H54 (cell line): ENCODE measurements around the gene GGT1.
"Not testable (repeated sequence)": the region's sequence is repeated elsewhere in the genome, so short reads cannot be mapped to it uniquely, and the experiment has no call there.

Experiments
- DNase-seq: peaks from one replicate; pipeline ENCODE4 v3.0.0; 2011; ENCODE audit warnings: low spot score, mixed read lengths; ENCODE audit not compliant: insufficient read length
- FAIRE-seq: peaks from 3 replicates; lab custom pipeline; 2011; peaks lifted over from hg19 to GRCh38; lab: Jason Lieb, UNC
- POLR2A ChIP-seq: IDR thresholded peaks from 2 replicates; pipeline ENCODE4 v1.6.1; 2011; ENCODE audit warnings: low read depth, mild to moderate bottlenecking, low read length

Gene GGT1

DNA sequence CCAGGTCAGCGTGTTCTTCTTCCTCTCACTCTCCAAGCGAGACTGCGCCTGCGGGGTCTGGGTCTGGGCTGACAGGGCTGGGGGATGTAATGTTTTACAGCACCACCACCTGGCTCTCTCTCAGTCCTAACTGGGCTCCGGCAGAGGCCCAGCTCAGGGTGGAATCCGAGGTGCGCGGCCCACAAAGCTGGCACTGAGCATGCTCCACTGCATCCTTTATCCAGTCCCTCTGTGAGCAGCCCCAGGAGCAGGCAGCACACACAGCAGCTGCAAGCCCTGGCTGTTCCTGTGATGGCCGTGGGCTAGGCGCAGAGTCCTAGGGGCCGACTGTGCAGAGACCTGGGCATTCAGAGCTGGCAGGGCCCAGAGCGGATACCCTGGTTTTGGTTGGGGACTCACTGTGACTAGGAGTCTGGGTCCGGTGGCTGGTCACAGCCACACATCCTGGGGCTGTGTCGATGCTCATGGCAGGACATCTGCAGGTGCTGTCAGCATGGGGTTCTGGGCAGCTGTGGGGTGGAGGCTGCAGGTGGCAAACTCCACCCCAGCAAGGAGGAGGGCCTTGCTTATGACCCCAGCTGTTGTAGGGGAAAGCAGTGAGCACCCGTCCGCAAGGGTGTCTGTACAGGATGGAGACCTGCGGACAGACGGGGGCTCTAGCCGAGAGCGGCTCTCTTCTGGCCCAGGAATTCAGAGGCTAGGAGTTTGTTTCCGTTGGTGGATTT, 14.1 kb upstream of the GGT1 start:
- TF ChIP-seq POLR2A = no peak
- DNase-seq (no peak), FAIRE-seq (no peak)

DNA sequence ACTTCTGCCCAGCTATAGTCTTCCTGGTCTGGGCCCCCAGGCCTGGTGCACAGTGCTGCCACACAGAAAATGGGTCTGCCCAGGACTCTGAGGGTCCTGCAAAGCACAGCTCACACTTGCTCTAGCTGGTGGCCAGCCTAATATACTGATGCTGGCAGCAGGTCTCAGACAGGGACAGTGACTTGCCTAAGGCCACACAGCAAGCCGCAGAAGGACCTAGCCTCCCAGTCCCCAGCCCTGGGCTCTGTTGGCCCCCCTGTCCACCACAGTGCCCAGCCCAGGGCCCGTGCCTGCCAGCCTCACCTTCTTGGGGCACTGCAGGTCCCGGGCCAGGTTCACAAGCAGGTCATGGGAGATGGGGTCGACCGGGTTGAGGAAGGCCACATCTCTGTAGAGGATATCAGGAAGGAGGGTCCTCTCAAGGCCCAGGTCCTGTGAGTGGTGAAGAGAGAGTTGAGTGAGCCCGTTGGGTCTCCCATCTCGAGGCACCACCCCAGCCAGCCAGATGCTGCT, 13.4 kb upstream of the GGT1 start:
- TF ChIP-seq POLR2A = no peak
- FAIRE-seq (no peak), DNase-seq (no peak)

DNA sequence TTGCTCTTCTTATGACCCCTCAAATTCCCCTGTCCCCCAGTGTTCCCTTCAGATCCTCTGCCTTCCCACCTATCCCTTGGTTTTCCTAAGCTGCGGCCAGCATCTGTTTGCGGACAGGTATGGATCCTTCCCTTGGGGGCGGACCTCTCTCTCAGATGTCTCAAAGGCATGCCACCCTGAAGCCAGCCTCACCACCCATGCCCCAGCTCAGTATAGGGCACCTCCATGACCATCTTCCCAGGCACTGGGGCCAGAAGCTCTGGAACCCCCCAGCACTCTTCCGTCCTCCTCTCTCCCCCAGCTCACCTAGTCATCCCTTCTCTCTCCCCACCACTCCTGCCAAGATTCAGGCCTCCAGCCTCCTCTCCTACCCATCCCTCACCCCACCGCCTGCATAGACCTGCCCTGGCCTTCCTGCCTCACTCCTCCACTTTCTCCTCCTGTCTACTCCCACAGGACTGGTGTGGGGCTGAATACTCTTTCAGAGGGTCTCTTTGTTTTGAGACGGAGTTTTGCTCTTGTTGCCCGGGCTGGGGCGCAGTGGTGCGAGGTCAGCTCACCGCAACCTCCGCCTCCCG, 12.3 kb upstream of the GGT1 start:
- no peak for DNase-seq
- no peak for FAIRE-seq
- no peak for TF ChIP-seq POLR2A

DNA sequence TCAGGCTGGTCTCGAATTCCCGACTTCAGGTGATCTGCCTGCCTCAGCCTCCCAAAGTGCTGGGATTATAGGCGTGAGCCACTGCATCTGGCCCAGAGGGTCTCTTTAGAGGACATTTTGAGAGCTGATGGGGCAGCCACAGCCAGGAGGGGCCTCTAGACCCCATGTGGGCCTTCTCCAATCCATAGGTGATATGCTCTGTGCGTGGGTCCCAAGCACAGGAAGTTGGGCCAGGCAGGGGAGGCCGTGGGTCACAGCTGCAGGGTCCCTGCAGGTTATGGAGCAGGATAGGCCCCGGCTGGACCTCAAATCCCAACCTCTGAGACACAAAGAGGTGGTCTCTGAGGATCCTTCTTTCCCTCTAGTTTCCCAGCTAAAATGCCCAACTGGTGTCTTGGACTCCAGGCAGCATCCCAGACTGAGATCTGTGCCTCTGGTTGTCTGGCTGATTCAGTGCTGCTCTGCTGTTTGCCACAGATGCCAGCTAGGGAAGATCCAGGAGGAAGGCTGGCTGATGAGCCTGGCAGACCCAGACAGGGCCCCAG, 11.6 kb upstream of the GGT1 start:
- FAIRE-seq (no peak), DNase-seq (no peak)
- TF ChIP-seq POLR2A = no peak

DNA sequence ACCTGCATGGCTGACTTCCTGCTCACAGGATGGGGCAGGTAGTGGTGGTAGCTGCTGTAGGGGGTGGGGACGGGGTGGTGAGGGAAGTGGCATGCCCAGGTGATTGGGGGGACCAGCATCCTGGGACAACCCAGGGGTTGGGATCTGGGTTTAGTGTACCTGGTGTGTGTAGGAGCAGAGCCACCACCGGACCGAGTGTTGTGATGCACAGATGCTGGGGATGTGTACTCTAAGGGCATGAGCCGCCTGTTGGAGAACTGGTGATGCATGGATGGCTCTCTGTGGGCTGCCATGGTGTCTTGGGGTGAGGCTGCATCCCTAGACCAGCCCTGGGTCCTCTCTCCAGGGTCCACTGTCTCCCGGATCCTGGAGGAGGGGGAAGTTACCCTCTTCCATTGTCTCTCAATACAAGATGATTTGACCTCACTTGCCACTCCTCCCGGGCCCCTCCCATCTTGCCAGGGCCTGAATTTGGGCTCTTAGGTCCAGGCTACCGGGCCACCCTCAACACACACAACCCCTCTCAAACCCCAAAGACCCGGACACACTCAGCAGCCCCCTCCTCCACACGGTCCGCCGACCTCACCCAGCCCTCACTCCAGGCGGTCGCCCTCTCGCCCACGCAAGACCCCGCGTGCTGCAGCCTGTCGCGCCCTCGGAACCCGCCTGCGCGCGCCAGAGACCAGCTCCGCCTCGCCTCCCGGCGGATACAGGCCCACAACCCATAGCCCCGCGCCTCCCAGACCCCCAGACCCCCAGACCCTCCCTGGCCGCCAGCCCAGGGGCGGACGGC, 10.7 kb upstream of the GGT1 start:
- no peak for TF ChIP-seq POLR2A
- DNase-seq (no peak), FAIRE-seq (no peak)

DNA sequence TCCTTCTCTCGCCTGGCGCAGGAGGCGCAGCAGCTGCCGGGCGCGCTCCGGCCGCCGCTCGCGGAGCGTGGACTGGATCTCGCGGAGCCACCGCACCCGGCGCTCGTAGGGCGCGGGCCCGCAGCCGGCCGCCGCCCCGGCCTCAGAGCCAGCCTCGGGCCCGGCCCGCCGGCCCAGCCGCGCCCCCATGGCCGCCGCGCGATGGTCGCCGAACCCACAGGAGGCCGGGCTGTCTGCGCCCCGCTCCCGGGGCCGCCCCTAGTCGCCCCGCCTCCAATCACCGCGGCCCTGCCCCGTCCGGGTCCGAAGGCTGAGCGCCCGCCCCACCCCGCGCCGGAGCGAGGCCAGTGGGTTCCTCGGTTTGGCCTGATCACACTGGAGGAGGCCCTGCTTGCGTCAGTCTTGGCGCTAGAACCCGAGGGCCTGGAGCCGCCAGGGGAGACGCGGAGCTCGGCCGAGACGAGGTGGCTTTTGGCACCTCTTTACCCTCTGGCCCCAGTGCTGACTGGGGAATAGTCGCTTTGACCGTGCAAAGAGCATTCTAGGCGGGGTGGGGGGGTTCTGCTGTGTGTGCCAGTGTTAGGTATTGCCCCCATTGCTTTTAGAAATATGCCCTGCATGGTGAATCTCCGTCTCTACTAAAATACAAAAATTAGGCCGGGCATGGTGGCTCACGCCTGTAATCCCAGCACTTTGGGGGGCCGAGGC, 10.0 kb upstream of the GGT1 start, which contains the start of gene LRRC75B:
Gene LRRC75B (minus strand): TSS at position 223 of the 708 bp plus-strand sequence. CDS start 34 bp downstream, at position 189.
- peak; percentile 33; the same call in 1 of the 2 replicates for TF ChIP-seq POLR2A
- FAIRE-seq = no peak
- peak; percentile 78 for DNase-seq

DNA sequence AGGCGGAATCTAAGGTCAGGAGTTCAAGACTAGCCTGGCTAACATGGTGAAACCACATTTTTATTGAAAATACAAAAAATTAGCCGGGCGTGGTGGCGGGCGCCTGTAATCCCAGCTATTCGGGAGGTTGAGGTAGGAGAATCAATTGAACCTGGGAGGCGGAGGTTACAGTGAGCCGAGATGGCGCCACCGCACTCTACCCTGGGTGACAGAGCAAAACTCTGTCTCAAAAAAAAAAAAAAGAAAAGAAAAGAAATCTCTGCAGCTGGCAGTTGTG, 9.5 kb upstream of the GGT1 start:
- not testable (repeated sequence) for DNase-seq, FAIRE-seq

DNA sequence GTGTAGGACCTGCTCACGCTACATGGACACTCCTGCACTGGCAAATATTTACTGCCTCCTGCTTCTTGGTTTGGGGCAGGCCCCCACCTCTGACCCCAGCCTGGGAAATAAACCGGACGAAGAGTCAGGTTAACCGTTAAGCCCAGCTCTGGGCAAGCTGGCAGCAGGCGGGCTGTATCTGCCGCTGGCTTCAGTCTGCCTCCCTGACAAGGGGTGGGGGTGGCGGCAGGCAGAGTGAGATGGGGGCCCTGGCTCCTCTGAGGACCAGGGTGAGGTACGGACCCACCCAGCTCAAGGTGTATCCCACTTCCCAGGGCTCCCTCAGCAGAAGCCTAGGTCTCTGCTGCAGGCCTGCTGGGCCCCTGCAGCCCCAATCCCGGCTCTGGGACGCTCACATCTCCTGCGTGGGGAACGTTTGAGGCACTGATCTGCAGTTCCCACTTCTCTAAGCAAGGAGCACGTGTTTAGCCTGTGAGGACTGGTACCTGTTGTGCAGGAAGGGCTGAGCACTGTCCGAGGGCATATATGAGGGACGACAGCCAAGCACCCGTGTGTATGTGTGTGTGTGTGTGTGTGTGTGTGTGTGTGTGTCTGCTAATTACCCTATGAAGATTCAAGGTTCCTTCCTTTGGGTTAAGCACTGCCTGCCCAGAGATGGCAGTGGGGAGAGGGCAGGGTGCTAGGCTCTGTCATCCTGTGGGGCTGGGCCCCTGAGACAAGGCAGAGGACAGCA, 9.0 kb upstream of the GGT1 start:
- TF ChIP-seq POLR2A = no peak
- DNase-seq (no peak), FAIRE-seq (no peak)

DNA sequence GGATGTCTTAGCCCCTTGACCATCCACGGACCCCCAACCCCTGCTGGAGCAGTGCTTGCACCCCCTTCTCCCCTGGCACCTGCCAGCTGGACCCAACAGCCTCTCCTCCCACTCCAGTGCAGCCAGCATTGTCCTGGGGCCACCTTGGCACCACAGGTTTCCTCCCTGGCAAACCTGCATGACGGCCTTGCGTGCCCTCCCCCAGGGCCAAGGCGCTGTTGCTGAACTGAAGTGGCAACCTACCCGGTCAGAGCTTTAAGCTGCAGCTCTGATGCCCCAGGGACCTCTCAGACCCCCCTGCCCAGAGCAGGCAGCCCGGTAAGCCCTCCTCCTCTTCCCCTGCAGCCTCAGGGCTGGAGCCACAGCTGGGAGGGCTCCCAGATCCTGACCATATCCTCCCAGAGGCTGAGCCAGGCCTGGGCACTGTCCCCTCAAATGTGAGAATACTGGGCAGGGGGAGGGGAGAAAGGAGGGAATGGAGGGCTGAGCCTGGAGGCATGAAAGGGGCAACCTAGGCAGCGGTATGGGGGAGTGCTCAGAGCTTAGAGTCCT, 8.3 kb upstream of the GGT1 start:
- no peak for FAIRE-seq
- no peak for TF ChIP-seq POLR2A
- no peak for DNase-seq

DNA sequence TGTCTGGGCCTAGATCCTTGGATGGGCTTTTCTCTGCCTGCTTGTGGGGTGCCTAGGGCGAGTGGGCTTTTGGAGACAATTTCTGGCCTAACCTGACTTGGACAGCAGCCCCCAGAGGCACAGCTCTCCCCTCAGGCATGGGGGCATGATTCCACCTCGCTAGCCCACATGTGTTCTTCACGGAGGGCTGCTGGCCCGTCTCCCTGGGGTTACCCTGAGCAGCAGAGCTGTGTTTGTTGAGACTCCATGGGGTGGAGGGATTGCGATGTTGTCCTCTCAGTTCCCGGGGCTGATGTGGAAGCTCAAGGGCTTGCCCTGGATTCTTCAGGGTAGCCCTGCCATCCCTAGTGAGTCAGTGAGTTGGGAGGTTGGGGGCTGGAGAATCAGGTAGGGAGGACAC, 7.8 kb upstream of the GGT1 start:
- TF ChIP-seq POLR2A = no peak
- no peak for DNase-seq
- FAIRE-seq = no peak

DNA sequence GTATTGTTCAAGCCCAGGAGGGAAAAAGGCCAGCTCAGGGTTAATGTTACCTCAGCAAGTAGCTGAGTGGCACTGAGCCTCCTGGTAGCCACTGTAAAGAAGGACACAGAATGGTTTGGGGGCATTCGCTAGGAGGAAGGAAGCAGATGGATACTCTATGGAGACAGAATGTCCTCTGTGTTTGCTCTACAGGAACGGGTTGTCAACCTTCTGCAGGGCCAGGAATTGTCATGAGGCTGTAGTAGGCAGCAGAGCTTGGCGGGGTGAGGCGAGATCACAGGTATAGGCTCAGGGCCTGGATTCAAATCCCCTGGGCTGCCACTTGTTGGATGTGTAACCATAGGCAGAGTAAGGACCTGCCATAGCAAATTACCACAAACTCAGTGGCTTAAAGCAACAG, 7.1 kb upstream of the GGT1 start:
- TF ChIP-seq POLR2A = no peak
- FAIRE-seq = no peak
- no peak for DNase-seq

DNA sequence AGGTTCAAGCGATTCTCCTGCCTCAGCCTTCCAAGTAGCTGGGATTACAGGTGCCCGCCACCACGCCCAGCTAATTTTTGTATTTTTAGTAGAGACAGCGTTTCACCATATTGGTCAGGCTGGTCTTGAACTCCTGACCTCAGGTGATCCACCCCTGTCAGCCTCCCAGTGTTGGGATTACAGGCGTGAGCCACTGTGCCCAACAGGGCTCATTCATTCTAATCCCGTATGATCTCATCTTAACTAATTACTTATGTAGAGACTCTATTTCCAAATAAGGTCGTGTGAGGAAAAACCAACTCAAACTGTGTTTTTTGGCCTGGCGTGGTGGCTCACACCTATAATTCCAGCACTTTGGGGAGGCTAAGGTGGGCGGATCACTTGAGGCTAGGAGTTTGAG, 5.9 kb upstream of the GGT1 start:
- DNase-seq, FAIRE-seq: not testable (repeated sequence)

DNA sequence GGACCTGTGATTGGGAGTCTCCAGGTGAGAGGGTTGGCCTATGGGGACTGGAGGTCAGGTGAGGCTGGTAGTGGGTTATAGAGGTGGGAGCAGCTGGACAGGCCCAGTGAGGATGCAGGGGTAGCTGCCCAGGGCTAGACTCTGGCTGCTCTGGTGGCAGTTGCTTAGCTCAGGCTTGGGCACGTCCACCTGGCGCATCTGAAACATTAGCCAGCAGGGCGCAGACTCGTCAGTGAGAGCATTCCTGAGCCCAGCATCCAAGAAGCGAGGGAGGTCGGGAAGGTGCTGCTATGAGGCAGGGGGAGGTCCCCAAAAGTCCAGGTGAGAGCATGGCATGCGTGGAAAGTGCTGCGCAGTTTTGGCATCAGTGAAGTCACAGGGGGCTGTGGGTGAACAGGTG, 3.5 kb upstream of the GGT1 start:
- no peak for FAIRE-seq
- no peak for DNase-seq
- no peak for TF ChIP-seq POLR2A

DNA sequence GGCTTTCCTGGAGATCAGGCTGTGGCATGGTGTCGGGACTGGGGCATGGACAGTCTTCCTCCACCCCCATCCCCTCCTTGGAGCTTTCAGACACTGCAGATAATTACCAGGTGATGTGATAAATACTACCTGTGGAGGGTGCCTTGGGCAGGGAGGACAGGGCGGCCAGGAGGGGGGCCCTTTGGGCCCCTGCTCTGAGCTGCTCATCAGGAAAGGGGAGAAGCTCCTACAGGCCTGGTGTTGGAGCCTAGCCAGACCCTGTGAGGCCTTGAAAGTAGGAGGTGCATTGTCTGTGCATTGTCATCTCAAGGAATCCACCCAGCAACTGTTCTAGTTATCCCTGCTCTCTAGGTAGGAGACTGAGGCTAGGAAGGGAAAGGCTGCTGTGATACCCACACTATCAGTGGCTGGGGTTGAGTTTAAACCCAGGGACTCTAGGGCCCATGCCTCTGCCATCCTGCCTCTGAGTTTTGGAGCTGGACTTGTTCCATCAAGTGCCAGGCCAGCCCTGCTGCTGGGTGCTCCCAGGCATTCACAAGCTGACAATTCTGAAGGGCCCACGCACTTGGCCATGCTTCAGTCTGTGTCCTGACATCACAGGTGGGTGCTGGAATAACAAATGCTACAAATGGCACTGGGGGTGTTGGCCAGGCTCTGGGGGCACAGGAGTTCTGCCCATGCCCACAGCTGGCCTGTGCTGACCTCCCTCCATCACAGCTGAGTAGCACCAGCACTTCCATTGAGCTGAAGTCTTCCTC, 2.9 kb upstream of the GGT1 start:
- not testable (repeated sequence) for FAIRE-seq, DNase-seq
